ENCODE measurements around the gene ADCY9. TPM values are rescaled to one million over a fixed set of nuclear protein-coding genes. Genes with fewer than 3 reads are reported as not detected.

Gene ADCY9
- total RNA-seq, 1 experiment from 2014 or later, result 4.7 TPM

GRCh38 chr16:4055748-4056147 is 60.5 kb downstream of the ADCY9 start:
- no peak overlapping the region for H3K4me3 Mint-ChIP-seq
- WGBS (ENCODE audit: extremely low coverage, insufficient read length, low lambda C conversion rate), result no CpG with 5 or more reads among the region's 15 CpGs
- TF ChIP-seq CTCF (conservative IDR thresholded peaks at IDR 0.05), result no peak
- Histone ChIP-seq H3K27me3 (ENCODE audit: insufficient read depth, low read length) (no peaks in the 10 kb centered on the region), H4K91ac (ENCODE audit: insufficient read length, low read depth, low read length) (no peak overlapping the region), H4K20me1 (ENCODE audit: control insufficient read depth, insufficient read depth, insufficient read length) (no peaks in the 10 kb centered on the region), H3K14ac (ENCODE audit: insufficient read depth, low read length) (no peak overlapping the region), H3T11ph (ENCODE audit: low read length) (no peak overlapping the region), H2AK5ac (ENCODE audit: insufficient read length, low read length) (no peak overlapping the region), H4K8ac (replicated peaks; ENCODE audit: insufficient read length, low read depth, low read length) (no peak overlapping the region), H3K79me1 (ENCODE audit: insufficient read depth, low read depth, low read length, poor library complexity, severe bottlenecking) (no peaks in the 10 kb centered on the region), H4K5ac (ENCODE audit: insufficient read length, low read depth, low read length) (no peak overlapping the region), H3K9me3 (ENCODE audit: control insufficient read depth, low read depth, low read length) (no peaks in the 10 kb centered on the region), H3K56ac (ENCODE audit: insufficient read length, low read depth, low read length) (no peak overlapping the region), H3K18ac (ENCODE audit: insufficient read length, low read depth, low read length) (no peak overlapping the region), H2BK12ac (ENCODE audit: insufficient read length, low read depth, low read length) (no peak overlapping the region), H2BK20ac (ENCODE audit: low read depth, low read length, poor library complexity, severe bottlenecking) (no peak overlapping the region), H3K79me2 (ENCODE audit: insufficient read depth, low read length) (no peaks in the 10 kb centered on the region), H3K23me2 (ENCODE audit: insufficient read length, low read depth, low read length, poor library complexity, severe bottlenecking) (no peaks in the 10 kb centered on the region), H3K27ac (ENCODE audit: insufficient read length, low read depth, low read length) (no peak overlapping the region), H3K4ac (ENCODE audit: low read depth, low read length) (no peak overlapping the region), H2AFZ (ENCODE audit: low read length) (no peak overlapping the region), H2BK5ac (ENCODE audit: insufficient read length, low read length) (no peak overlapping the region), H2BK120ac (ENCODE audit: low read depth, low read length, poor library complexity, severe bottlenecking) (no peak overlapping the region), H3K9ac (ENCODE audit: extremely low read depth, insufficient read length, low read length) (no peak overlapping the region), H2BK15ac (ENCODE audit: low read depth, low read length) (no peak overlapping the region), H3K4me1 (ENCODE audit: insufficient read depth, low read length) (no peaks in the 10 kb centered on the region; the same call in 1 of the 2 replicates), H3K23ac (ENCODE audit: insufficient read length, low read depth, low read length) (no peak overlapping the region), H3K4me2 (ENCODE audit: insufficient read depth, insufficient read length, low read length) (no peak overlapping the region)
- H3K27ac Mint-ChIP-seq, result no peak overlapping the region
- DNase-seq, result no peak
- H3K36me3 Mint-ChIP-seq (ENCODE audit: insufficient read depth in 1 of 3, low read depth in 3 of 3), result peaks cover 0 to 4% (median under 1%) of the 10 kb centered on the region in 3 experiments; a peak in 2 of 7 replicates
- H3K4me1 Mint-ChIP-seq, result peaks cover 19 to 34% of the 10 kb centered on the region in 2 experiments
- H3K9me3 Mint-ChIP-seq, result peaks cover under 1 to 1% of the 10 kb centered on the region in 2 experiments; a peak in 2 of 5 replicates
- H3K27me3 Mint-ChIP-seq (ENCODE audit: low read depth), result no peaks in the 10 kb centered on the region

All from H9 (cell line).